ENCODE results near the gene ZFYVE27.

DNA sequence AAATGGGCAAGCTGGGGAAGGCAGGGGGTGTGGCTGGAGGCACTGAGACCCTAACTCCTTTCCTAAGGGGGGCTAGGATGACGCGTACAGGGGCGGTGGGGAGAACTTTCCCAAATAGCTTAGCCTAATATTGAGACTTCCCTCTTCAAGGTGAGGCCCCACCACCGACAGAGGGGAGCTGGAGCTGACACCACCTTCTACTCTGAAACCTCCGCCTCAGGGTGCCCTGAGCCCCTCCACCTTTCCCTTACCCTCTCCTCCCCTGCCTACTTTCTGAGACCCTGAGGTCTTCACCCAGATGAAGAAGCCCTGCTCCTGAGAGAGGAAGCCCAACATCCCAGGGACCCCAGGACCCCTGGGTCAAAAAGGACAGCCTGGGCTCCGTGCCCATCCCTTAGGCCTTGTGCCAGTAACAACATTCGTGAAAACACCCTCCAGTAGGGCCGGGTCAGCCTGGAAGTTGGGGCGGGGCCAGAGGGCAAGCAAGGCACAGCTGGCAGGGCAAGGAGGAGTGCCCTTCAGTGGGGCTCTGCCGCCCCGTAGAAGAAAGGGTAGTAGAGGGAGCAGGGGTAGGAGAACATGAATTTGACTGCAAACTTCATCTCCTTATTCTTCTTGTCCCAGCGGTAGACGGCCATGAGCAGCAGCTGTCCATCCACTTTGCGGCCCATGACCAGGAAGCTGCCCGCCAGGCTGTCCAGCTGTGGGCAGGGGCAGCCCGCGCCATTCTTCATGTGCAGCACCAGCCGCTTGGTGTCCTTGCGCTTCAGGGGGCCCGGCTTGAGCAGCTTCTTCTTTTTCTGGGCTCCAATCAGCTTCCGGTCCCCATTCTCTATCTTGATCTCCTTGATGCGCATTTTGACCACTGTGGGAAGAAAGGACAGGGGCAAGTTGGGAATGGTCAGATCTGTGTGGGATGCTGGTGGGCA lies 30.3 kb downstream of the ZFYVE27 start:
- TF ChIP-seq, protein P1, sequence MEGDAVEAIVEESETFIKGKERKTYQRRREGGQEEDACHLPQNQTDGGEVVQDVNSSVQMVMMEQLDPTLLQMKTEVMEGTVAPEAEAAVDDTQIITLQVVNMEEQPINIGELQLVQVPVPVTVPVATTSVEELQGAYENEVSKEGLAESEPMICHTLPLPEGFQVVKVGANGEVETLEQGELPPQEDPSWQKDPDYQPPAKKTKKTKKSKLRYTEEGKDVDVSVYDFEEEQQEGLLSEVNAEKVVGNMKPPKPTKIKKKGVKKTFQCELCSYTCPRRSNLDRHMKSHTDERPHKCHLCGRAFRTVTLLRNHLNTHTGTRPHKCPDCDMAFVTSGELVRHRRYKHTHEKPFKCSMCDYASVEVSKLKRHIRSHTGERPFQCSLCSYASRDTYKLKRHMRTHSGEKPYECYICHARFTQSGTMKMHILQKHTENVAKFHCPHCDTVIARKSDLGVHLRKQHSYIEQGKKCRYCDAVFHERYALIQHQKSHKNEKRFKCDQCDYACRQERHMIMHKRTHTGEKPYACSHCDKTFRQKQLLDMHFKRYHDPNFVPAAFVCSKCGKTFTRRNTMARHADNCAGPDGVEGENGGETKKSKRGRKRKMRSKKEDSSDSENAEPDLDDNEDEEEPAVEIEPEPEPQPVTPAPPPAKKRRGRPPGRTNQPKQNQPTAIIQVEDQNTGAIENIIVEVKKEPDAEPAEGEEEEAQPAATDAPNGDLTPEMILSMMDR (tag by site-specific recombination; IDR thresholded peaks at IDR 0.05) = no peak
- TF ChIP-seq TCF7L2 (IDR thresholded peaks at IDR 0.05; ENCODE audit: borderline replicate concordance, low read depth, low read length) (no peak), ZNF791 (tag by site-specific recombination; IDR thresholded peaks at IDR 0.05) (no peak)
- TF ChIP-seq, protein P2, sequence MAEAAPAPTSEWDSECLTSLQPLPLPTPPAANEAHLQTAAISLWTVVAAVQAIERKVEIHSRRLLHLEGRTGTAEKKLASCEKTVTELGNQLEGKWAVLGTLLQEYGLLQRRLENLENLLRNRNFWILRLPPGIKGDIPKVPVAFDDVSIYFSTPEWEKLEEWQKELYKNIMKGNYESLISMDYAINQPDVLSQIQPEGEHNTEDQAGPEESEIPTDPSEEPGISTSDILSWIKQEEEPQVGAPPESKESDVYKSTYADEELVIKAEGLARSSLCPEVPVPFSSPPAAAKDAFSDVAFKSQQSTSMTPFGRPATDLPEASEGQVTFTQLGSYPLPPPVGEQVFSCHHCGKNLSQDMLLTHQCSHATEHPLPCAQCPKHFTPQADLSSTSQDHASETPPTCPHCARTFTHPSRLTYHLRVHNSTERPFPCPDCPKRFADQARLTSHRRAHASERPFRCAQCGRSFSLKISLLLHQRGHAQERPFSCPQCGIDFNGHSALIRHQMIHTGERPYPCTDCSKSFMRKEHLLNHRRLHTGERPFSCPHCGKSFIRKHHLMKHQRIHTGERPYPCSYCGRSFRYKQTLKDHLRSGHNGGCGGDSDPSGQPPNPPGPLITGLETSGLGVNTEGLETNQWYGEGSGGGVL (tag by site-specific recombination; IDR thresholded peaks at IDR 0.05) = no peak

All from HEK293 (cell line).